AG08395 (cell line): ENCODE data around the gene KIF6.

Experiments used
- DNase-seq: peaks from one replicate; pipeline ENCODE4 v3.0.0; 2012; ENCODE audit warnings: mixed read lengths, low spot score

Gene KIF6

GRCh38 chr6:39594285-39594684 lies 130.9 kb downstream of the KIF6 start:
- DNase-seq: no peak

- DNase-seq: no peak
Observed at GRCh38 chr6:39593646-39594045, 131.6 kb downstream of the KIF6 start.

GRCh38 chr6:39590871-39591393 lies 134.3 kb downstream of the KIF6 start:
- DNase-seq: no peak

- DNase-seq: no peak
Observed at GRCh38 chr6:39587080-39587479, 138.1 kb downstream of the KIF6 start.

GRCh38 chr6:39585641-39586040 lies 139.6 kb downstream of the KIF6 start:
- no peak for DNase-seq

GRCh38 chr6:39577446-39578165 lies 147.6 kb downstream of the KIF6 start:
- DNase-seq: no peak

GRCh38 chr6:39576556-39577303 lies 148.5 kb downstream of the KIF6 start:
- DNase-seq: no peak

GRCh38 chr6:39574991-39575390 lies 150.2 kb downstream of the KIF6 start:
- no peak for DNase-seq

- no peak for DNase-seq
Observed at GRCh38 chr6:39573541-39573940, 151.7 kb downstream of the KIF6 start.

- DNase-seq: no peak
Observed at GRCh38 chr6:39572661-39573340, 152.4 kb downstream of the KIF6 start.

GRCh38 chr6:39568896-39569295 lies 156.3 kb downstream of the KIF6 start:
- DNase-seq: peak; percentile 60

GRCh38 chr6:39567091-39567490 lies 158.1 kb downstream of the KIF6 start:
- DNase-seq: no peak

- DNase-seq: no peak
Observed at GRCh38 chr6:39566456-39566855, 158.8 kb downstream of the KIF6 start.

- DNase-seq: no peak
Observed at GRCh38 chr6:39565956-39566355, 159.3 kb downstream of the KIF6 start.

- DNase-seq: no peak
Observed at GRCh38 chr6:39563566-39564311, 161.5 kb downstream of the KIF6 start.

GRCh38 chr6:39561536-39562266 lies 163.5 kb downstream of the KIF6 start:
- DNase-seq: no peak

GRCh38 chr6:39560915-39561314 lies 164.3 kb downstream of the KIF6 start:
- no peak for DNase-seq

GRCh38 chr6:39558591-39559190 lies 166.5 kb downstream of the KIF6 start:
- no peak for DNase-seq

- no peak for DNase-seq
Observed at GRCh38 chr6:39558079-39558478, 167.1 kb downstream of the KIF6 start.

- DNase-seq: no peak
Observed at GRCh38 chr6:39555136-39555535, 170.1 kb downstream of the KIF6 start.
